H1 (cell line): ENCODE results near the gene H6PD. TPM values are rescaled to one million over a fixed set of nuclear protein-coding genes. Genes with fewer than 3 reads are reported as not detected.

Source experiments
- CTCF ChIA-PET: fragments of 300-600 bp; sonication (Branson Sonifier 250); formaldehyde crosslinking; loops from one replicate; lab custom pipeline; 2021; ENCODE audit not compliant: partially characterized antibody; lab: Charles Lee
- POLR2A ChIA-PET: fragments of 300-600 bp; sonication (Branson Sonifier 250); formaldehyde crosslinking; loops from one replicate; lab custom pipeline; 2021; ENCODE audit warnings: inconsistent platforms; ENCODE audit not compliant: partially characterized antibody; lab: Charles Lee
- DNase-seq, 2 experiments: peaks; one replicate each; pipeline versions ENCODE4 v3.0.0 to v3.0.0-alpha.2; 2010 to 2022; ENCODE audit warnings: low spot score in 2 of 2, low read depth in 1 of 2, mixed read lengths in 1 of 2
- FAIRE-seq: peaks from 2 replicates; lab custom pipeline; 2011; peaks lifted over from hg19 to GRCh38; lab: Jason Lieb, UNC
- H2AFZ ChIP-seq: 2 replicates; pipeline ENCODE4 v1.8.1; 2012; ENCODE audit warnings: low read length, inconsistent platforms
- H2AK5ac ChIP-seq: 2 replicates; pipeline ENCODE4 v1.6.1; 2013; ENCODE audit warnings: low read depth, low read length
- H2BK120ac ChIP-seq: replicated peaks from 2 replicates; pipeline ENCODE3; 2013; ENCODE audit warnings: low read depth, low read length, inconsistent platforms
- H2BK12ac ChIP-seq: 2 replicates; pipeline ENCODE4 v1.6.1; 2013; ENCODE audit warnings: low read depth, low read length
- H2BK15ac ChIP-seq: 2 replicates; pipeline ENCODE4 v1.6.1; 2013; ENCODE audit warnings: low read length
- H2BK20ac ChIP-seq: 2 replicates; pipeline ENCODE4 v1.6.1; 2013; ENCODE audit warnings: low read length
- H2BK5ac ChIP-seq: 2 replicates; pipeline ENCODE4 v1.6.1; 2013; ENCODE audit warnings: low read depth, low read length
- H3K14ac ChIP-seq: 2 replicates; pipeline ENCODE4 v1.6.1; 2013; ENCODE audit warnings: inconsistent platforms; ENCODE audit not compliant: insufficient read length
- H3K18ac ChIP-seq: 2 replicates; pipeline ENCODE4 v1.6.1; 2013; ENCODE audit warnings: low read length; ENCODE audit errors: extremely low read depth
- H3K23ac ChIP-seq: 2 replicates; pipeline ENCODE4 v1.6.1; 2013; ENCODE audit warnings: inconsistent platforms; ENCODE audit not compliant: insufficient read length
- H3K23me2 ChIP-seq: 2 replicates; pipeline ENCODE4 v1.6.1; 2013; ENCODE audit warnings: low read depth, low read length
- H3K27ac ChIP-seq: 2 replicates; pipeline ENCODE4 v1.6.1; 2011; ENCODE audit warnings: low read depth, low read length, inconsistent platforms
- H3K27me3 ChIP-seq, 4 experiments: replicated peaks in 1 of 4; 1 replicate in 1 of 4; 2 replicates in 3 of 4; pipeline versions ENCODE4 v1.6.1 to v1.8.1; 2011 to 2013; ENCODE audit warnings: low read length in 3 of 4, mild to moderate bottlenecking in 3 of 4, inconsistent platforms in 2 of 4, mixed read lengths in 2 of 4, moderate library complexity in 1 of 4; ENCODE audit not compliant: control insufficient read depth in 3 of 4, insufficient read depth in 3 of 4; ENCODE audit errors: extremely low read depth in 1 of 4
- H3K36me3 ChIP-seq, 4 experiments: 2 replicates each; pipeline versions ENCODE4 v1.6.1 to v1.8.1; 2011 to 2013; ENCODE audit warnings: mild to moderate bottlenecking in 4 of 4, low read length in 3 of 4, moderate library complexity in 2 of 4, control low read depth in 1 of 4, inconsistent platforms in 1 of 4; ENCODE audit not compliant: insufficient read depth in 4 of 4, control insufficient read depth in 2 of 4
- H3K4ac ChIP-seq: replicated peaks from 2 replicates; pipeline ENCODE3; 2013; ENCODE audit warnings: low read length, low read depth, mixed read lengths, inconsistent platforms; ENCODE audit not compliant: insufficient read length
- H3K4me1 ChIP-seq, 4 experiments: replicated peaks in 1 of 4; 1 replicate in 1 of 4; 2 replicates in 3 of 4; pipeline versions ENCODE4 v1.6.1 to v1.8.1; 2011 to 2013; ENCODE audit warnings: low read length in 3 of 4, inconsistent platforms in 2 of 4, mixed read lengths in 1 of 4; ENCODE audit not compliant: insufficient read depth in 4 of 4, control insufficient read depth in 3 of 4
- H3K4me2 ChIP-seq, 2 experiments: 2 replicates each; pipeline versions ENCODE4 v1.6.1 to v1.8.1; 2011 to 2013; ENCODE audit warnings: low read depth in 2 of 2, low read length in 2 of 2, control low read depth in 1 of 2, inconsistent platforms in 1 of 2, mild to moderate bottlenecking in 1 of 2; ENCODE audit not compliant: insufficient read depth in 1 of 2
- H3K4me3 ChIP-seq, 4 experiments: fragments of 200-600, 300-600 bp in 1 of 4; sonication (generic), shearing (Covaris generic), sonication (Bioruptor Twin) in 1 of 4; 2 replicates each; pipeline versions ENCODE4 v1.5.1 to v1.8.1; 2011 to 2016; ENCODE audit warnings: low read length in 4 of 4, low read depth in 3 of 4, control low read depth in 2 of 4, inconsistent platforms in 2 of 4, mild to moderate bottlenecking in 2 of 4, mixed read lengths in 1 of 4, moderate library complexity in 1 of 4; ENCODE audit not compliant: insufficient read depth in 2 of 4; ENCODE audit errors: extremely low read depth in 1 of 4
- H3K56ac ChIP-seq: replicated peaks from 2 replicates; pipeline ENCODE3; 2013; ENCODE audit warnings: low read depth, mild to moderate bottlenecking, mixed read lengths, low read length, inconsistent platforms; ENCODE audit not compliant: insufficient read length
- H3K79me1 ChIP-seq: 2 replicates; pipeline ENCODE4 v1.6.1; 2013; ENCODE audit warnings: low read depth, low read length, control low read depth
- H3K79me2 ChIP-seq, 2 experiments: 2 replicates each; pipeline versions ENCODE4 v1.6.1 to v1.8.1; 2012 to 2013; ENCODE audit warnings: low read length in 2 of 2, mild to moderate bottlenecking in 2 of 2, inconsistent platforms in 1 of 2; ENCODE audit not compliant: insufficient read depth in 2 of 2, control insufficient read depth in 1 of 2
- H3K9ac ChIP-seq, 4 experiments: replicated peaks in 1 of 4; 1 replicate in 1 of 4; 2 replicates in 3 of 4; pipeline versions ENCODE4 v1.6.1 to v1.8.1; 2011 to 2013; ENCODE audit warnings: low read depth in 3 of 4, low read length in 3 of 4, control low read depth in 2 of 4, mild to moderate bottlenecking in 2 of 4, moderate library complexity in 2 of 4, inconsistent platforms in 1 of 4; ENCODE audit errors: extremely low read depth in 1 of 4
- H3K9me3 ChIP-seq, 2 experiments: 2 replicates each; pipeline versions ENCODE4 v1.6.1 to v1.8.1; 2012 to 2013; ENCODE audit warnings: mild to moderate bottlenecking in 2 of 2, moderate library complexity in 2 of 2, control low read depth in 1 of 2, inconsistent platforms in 1 of 2, low read depth in 1 of 2, low read length in 1 of 2, mixed read lengths in 1 of 2; ENCODE audit not compliant: insufficient read depth in 2 of 2
- H4K20me1 ChIP-seq, 2 experiments: replicated peaks in 1 of 2; 2 replicates each; pipeline versions ENCODE3 to v1.8.1; 2011 to 2013; ENCODE audit warnings: inconsistent platforms in 2 of 2, low read length in 2 of 2, mild to moderate bottlenecking in 1 of 2; ENCODE audit not compliant: insufficient read depth in 2 of 2, control insufficient read depth in 1 of 2
- H4K5ac ChIP-seq: 2 replicates; pipeline ENCODE4 v1.6.1; 2013; ENCODE audit warnings: low read length, low read depth, mixed read lengths, inconsistent platforms; ENCODE audit not compliant: insufficient read length
- H4K8ac ChIP-seq: 2 replicates; pipeline ENCODE4 v1.8.0; 2013; ENCODE audit warnings: mild to moderate bottlenecking, moderate library complexity, low read length, inconsistent platforms; ENCODE audit not compliant: insufficient read depth; ENCODE audit errors: extremely low read depth
- H4K91ac ChIP-seq: replicated peaks from 2 replicates; pipeline ENCODE3; 2013; ENCODE audit warnings: low read length, mixed read lengths, inconsistent platforms; ENCODE audit not compliant: insufficient read length
- CBX5 ChIP-seq: fragments of 300-800, 300-1000 bp; sonication (generic); IDR thresholded peaks from 2 replicates; pipeline ENCODE4 v1.7.1; 2016; ENCODE audit warnings: antibody characterized with exemption, low read length, low read depth
- CEBPB ChIP-seq: IDR thresholded peaks from 2 replicates; pipeline ENCODE4 v1.6.1; 2012; ENCODE audit warnings: low read depth, low read length
- CREB1 ChIP-seq: IDR thresholded peaks from 2 replicates; pipeline ENCODE4 v1.6.1; 2012; ENCODE audit warnings: inconsistent platforms
- EP300 ChIP-seq, 2 experiments: IDR thresholded peaks; 1 replicate in 1 of 2; 2 replicates in 1 of 2; pipeline ENCODE4 v1.6.1; 2011 to 2012; ENCODE audit warnings: low read depth in 2 of 2, low read length in 2 of 2, mild to moderate bottlenecking in 2 of 2, borderline replicate concordance in 1 of 2, inconsistent platforms in 1 of 2, moderate library complexity in 1 of 2
- PHF8 ChIP-seq: fragments of 200-600 bp; sonication (generic); conservative IDR thresholded peaks from 2 replicates; pipeline ENCODE4 v1.7.1; 2012; ENCODE audit warnings: low read depth, mild to moderate bottlenecking, inconsistent platforms, low read length, moderate library complexity
- POLR2AphosphoS5 ChIP-seq: IDR thresholded peaks from 2 replicates; pipeline ENCODE4 v1.6.1; 2011; ENCODE audit warnings: low read depth, low read length
- RFX5 ChIP-seq: IDR thresholded peaks from 2 replicates; pipeline ENCODE4 v1.6.1; 2011; ENCODE audit warnings: low read depth, low read length, improper control_type of control experiment, borderline replicate concordance
- RXRA ChIP-seq: IDR thresholded peaks from 2 replicates; pipeline ENCODE4 v1.6.1; 2011; ENCODE audit warnings: low read depth, mild to moderate bottlenecking, low read length, moderate library complexity; ENCODE audit not compliant: insufficient read depth
- SP2 ChIP-seq: IDR thresholded peaks from 2 replicates; pipeline ENCODE4 v1.6.1; 2012; ENCODE audit warnings: mild to moderate bottlenecking, low read length, inconsistent platforms
- TAF1 ChIP-seq: IDR thresholded peaks from 2 replicates; pipeline ENCODE4 v1.6.1; 2011; ENCODE audit warnings: mild to moderate bottlenecking, low read depth, low read length
- TCF12 ChIP-seq: IDR thresholded peaks from 2 replicates; pipeline ENCODE4 v1.6.1; 2011; ENCODE audit warnings: low read depth, mild to moderate bottlenecking, low read length
- TEAD4 ChIP-seq: IDR thresholded peaks from 2 replicates; pipeline ENCODE4 v1.6.1; 2012; ENCODE audit warnings: low read depth, low read length, inconsistent platforms, mixed read lengths
- WGBS, 2 experiments: shearing (Covaris generic) in 1 of 2; methylation state at CpG; one replicate each; pipeline versions ENCODE4 v1.1.6 to v1.1.7; 2013 to 2015; ENCODE audit warnings: low lambda C conversion rate in 2 of 2, mixed read lengths in 2 of 2, inconsistent platforms in 1 of 2, low coverage in 1 of 2, missing lambda C conversion rate in 1 of 2; ENCODE audit not compliant: insufficient replicate concordance in 2 of 2, insufficient coverage in 1 of 2, insufficient read length in 1 of 2; ENCODE audit errors: extremely low coverage in 1 of 2, missing lambda C conversion rate in 1 of 2; 5-methylcytosine and 5-hydroxymethylcytosine counted together
- polyA plus RNA-seq, 7 experiments: library from polyadenylated mRNA; depleted of rRNA in 3 of 7; stranded (reverse) in 5 of 7; unstranded in 2 of 7; fragments of >200 nt in 5 of 7; fragments of 200-250 nt in 2 of 7; gene quantifications; 1 replicate in 5 of 7; 2 replicates in 1 of 7; 4 replicates in 1 of 7; pipeline versions ENCODE4 v1.2.1 to v1.2.3, GENCODE V29; 2011 to 2013; ENCODE audit warnings: missing spikeins in 2 of 7, mixed read lengths in 2 of 7
- total RNA-seq: library from RNA; stranded (reverse); fragmentation: NEBNext Ultra II Directional; extraction: Animal tissue kit (Norgen Biotek cat#: 25700); gene quantifications from 2 replicates; pipeline ENCODE4 v1.2.1, GENCODE V29; 2021
- TF ChIP-seq, protein P1 (sequence below): IDR thresholded peaks from 2 replicates; pipeline ENCODE4 v1.6.1; 2012; ENCODE audit warnings: inconsistent platforms
- TF ChIP-seq, protein P2 (sequence below): IDR thresholded peaks from 2 replicates; pipeline ENCODE4 v1.6.1; 2012; ENCODE audit warnings: inconsistent platforms

H6PD gene
- total and polyA plus RNA-seq, 2 of the 8 experiments (the other 6 are each of a cell fraction or from before 2014, with no cell fraction given), result 3.6 to 3.8 TPM

DNA sequence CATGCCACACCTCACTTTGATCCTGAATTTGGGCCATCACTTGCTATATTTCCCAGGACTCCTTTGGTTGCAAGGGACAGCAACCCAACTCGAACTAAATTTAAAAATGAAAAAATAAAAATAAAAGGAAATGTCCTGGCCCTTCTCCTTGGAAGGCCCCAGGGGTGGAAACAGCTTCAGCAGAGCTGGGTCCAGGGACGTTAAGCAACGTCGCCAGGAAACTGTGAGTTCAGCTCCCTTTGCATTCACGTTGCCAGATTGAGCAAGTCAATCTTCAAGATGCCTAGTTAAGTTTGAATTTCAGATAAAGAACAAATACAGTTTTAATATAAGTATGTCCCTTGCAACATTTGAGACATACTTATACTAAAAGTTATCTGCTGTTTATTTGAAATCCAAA is 43.5 kb downstream of the H6PD start:
- H3K27ac ChIP-seq, result no peak overlapping the region
- H2BK15ac ChIP-seq, result no peak overlapping the region
- ChIA-PET CTCF (interaction anchor here (0.9 to 6.6 kb wide), 3 partner anchors 9 to 11 kb away, joined by 3 to 61 read pairs (median 3); no protein-coding TSS in a partner anchor), POLR2A (no interaction called here)
- no peak overlapping the region for H4K5ac ChIP-seq
- no peak overlapping the region for H3K4me3 ChIP-seq
- no peak overlapping the region for H3K18ac ChIP-seq
- no peak overlapping the region for H4K8ac ChIP-seq
- no peak overlapping the region for H3K4me2 ChIP-seq
- H3K9ac ChIP-seq, result no peak overlapping the region
- no peak overlapping the region for H3K14ac ChIP-seq
- H3K36me3 ChIP-seq, result no peaks in the 10 kb centered on the region
- no peak overlapping the region for H3K4ac ChIP-seq
- H2BK5ac ChIP-seq, result no peak overlapping the region
- H3K79me1 ChIP-seq, result no peaks in the 10 kb centered on the region
- DNase-seq (no peak), FAIRE-seq (no peak)
- peaks cover 0 to 14% (median 9%) of the 10 kb centered on the region in 4 experiments; a peak in 6 of 7 replicates for H3K4me1 ChIP-seq
- no peaks in the 10 kb centered on the region; a peak in 1 of 7 replicates for H3K27me3 ChIP-seq
- H2BK12ac ChIP-seq, result no peak overlapping the region
- no peak overlapping the region for H3K56ac ChIP-seq
- H2BK120ac ChIP-seq, result no peak overlapping the region
- no peaks in the 10 kb centered on the region for H4K20me1 ChIP-seq
- H2AFZ ChIP-seq, result 0 out of 2 replicates have a peak overlapping the region, but pooled peaks have one; percentile 5
- no peaks in the 10 kb centered on the region for H3K9me3 ChIP-seq
- WGBS, 2 experiments, result 90% methylated on average over 5 of the region's 5 CpGs; no CpG with 5 or more reads in 1 of the 2 experiments
- no peak overlapping the region for H2BK20ac ChIP-seq
- no peak overlapping the region for H3K23ac ChIP-seq
- H3K79me2 ChIP-seq, result no peaks in the 10 kb centered on the region
- no peak overlapping the region for H2AK5ac ChIP-seq
- H4K91ac ChIP-seq, result no peak overlapping the region
- H3K23me2 ChIP-seq, result no peaks in the 10 kb centered on the region; the same call in 1 of the 2 replicates
- TF ChIP-seq POLR2AphosphoS5, result no peak
- no peak for TF ChIP-seq TAF1
- no peak for TF ChIP-seq SP2
- TF ChIP-seq, protein P1, sequence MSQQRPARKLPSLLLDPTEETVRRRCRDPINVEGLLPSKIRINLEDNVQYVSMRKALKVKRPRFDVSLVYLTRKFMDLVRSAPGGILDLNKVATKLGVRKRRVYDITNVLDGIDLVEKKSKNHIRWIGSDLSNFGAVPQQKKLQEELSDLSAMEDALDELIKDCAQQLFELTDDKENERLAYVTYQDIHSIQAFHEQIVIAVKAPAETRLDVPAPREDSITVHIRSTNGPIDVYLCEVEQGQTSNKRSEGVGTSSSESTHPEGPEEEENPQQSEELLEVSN, result no peak
- no peak for TF ChIP-seq TEAD4
- TF ChIP-seq CEBPB, result no peak
- TF ChIP-seq RFX5, result no peak
- TF ChIP-seq EP300 (IDR thresholded peaks at IDR 0.05; ENCODE audit: borderline replicate concordance in 1 of 2, low read depth in 2 of 2, low read length in 2 of 2), result no peak
- TF ChIP-seq TCF12, result no peak
- no peak for TF ChIP-seq CBX5
- no peak for TF ChIP-seq RXRA
- TF ChIP-seq CREB1, result no peak
- no peak for TF ChIP-seq PHF8
- TF ChIP-seq, protein P2, sequence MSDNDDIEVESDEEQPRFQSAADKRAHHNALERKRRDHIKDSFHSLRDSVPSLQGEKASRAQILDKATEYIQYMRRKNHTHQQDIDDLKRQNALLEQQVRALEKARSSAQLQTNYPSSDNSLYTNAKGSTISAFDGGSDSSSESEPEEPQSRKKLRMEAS, result no peak
